ENCODE results near the gene RAI1. TPM values are rescaled to one million over a fixed set of nuclear protein-coding genes. Genes with fewer than 3 reads are reported as not detected.

RAI1 gene
- total and polyA plus RNA-seq, 2 experiments from 2014 or later: 0.87 to 0.89 TPM

GRCh38 chr17:17710728-17711541 is 29.7 kb downstream of the RAI1 start (continued):
- TF ChIP-seq REST (IDR thresholded peaks at IDR 0.05; ENCODE audit: unreplicated experiment): no peak
- 0 out of 2 replicates have a peak, but pooled peaks have one; percentile 14 for TF ChIP-seq CREB1 (CRISPR knock-in tag; IDR thresholded peaks at IDR 0.05; ENCODE audit: low read depth)
- no peak for TF ChIP-seq NANOG (IDR thresholded peaks at IDR 0.05; ENCODE audit: borderline replicate concordance)

- Histone ChIP-seq H3K4me2 (peak overlapping the region; percentile 74), H3K36me3 (ENCODE audit: insufficient read depth) (no peaks in the 10 kb centered on the region), H4K20me1 (replicated peaks; ENCODE audit: insufficient read depth) (no peaks in the 10 kb centered on the region), H2AFZ (peak overlapping the region; percentile 80), H3K27ac (ENCODE audit: low read depth) (no peak overlapping the region), H3K4me1 (ENCODE audit: insufficient read depth) (peaks cover 18% of the 10 kb centered on the region; the same call in 1 of the 2 replicates), H3K27me3 (ENCODE audit: insufficient read depth) (peaks cover 100% of the 10 kb centered on the region), H3F3A (replicated peaks; ENCODE audit: low read depth) (no peaks in the 10 kb centered on the region), H3K4me3 (no peak overlapping the region), H3K79me2 (replicated peaks; ENCODE audit: insufficient read depth) (no peaks in the 10 kb centered on the region), H3K9me2 (ENCODE audit: insufficient read depth) (no peaks in the 10 kb centered on the region)
- H3K4me1 Mint-ChIP-seq: peaks cover 30% of the 10 kb centered on the region
- DNase-seq (ENCODE audit: low spot score): peak; percentile 52
- no peak overlapping the region for H3K4me3 Mint-ChIP-seq
- TF ChIP-seq ETS1 (IDR thresholded peaks at IDR 0.05) (no peak), JUNB (IDR thresholded peaks at IDR 0.05; ENCODE audit: unreplicated experiment) (no peak), CREB1 (CRISPR knock-in tag; IDR thresholded peaks at IDR 0.05; ENCODE audit: low read depth) (no peak)
- no peaks in the 10 kb centered on the region for H3K36me3 Mint-ChIP-seq (ENCODE audit: low read depth)
- H3K27me3 Mint-ChIP-seq (ENCODE audit: insufficient read depth, low read depth, poor library complexity): peaks cover 49% of the 10 kb centered on the region
- peak; percentile 55 for ATAC-seq
- no peaks in the 10 kb centered on the region for H3K9me3 Mint-ChIP-seq
- H3K27ac Mint-ChIP-seq: no peak overlapping the region
Observed at GRCh38 chr17:17711641-17712162, 30.4 kb downstream of the RAI1 start.

- H3K4me2 ChIP-seq: no peak overlapping the region; the same call in 1 of the 2 replicates
- H3F3A ChIP-seq (replicated peaks; ENCODE audit: low read depth): no peaks in the 10 kb centered on the region
- Mint-ChIP-seq H3K36me3 (ENCODE audit: low read depth) (no peaks in the 10 kb centered on the region), H3K4me1 (peaks cover 30% of the 10 kb centered on the region), H3K27ac (no peak overlapping the region), H3K27me3 (ENCODE audit: insufficient read depth, low read depth, poor library complexity) (peaks cover 51% of the 10 kb centered on the region), H3K4me3 (no peak overlapping the region; the same call in 2 of the 3 replicates), H3K9me3 (no peaks in the 10 kb centered on the region)
- H3K9me2 ChIP-seq (ENCODE audit: insufficient read depth): no peaks in the 10 kb centered on the region
- no peak overlapping the region for H2AFZ ChIP-seq
- DNase-seq (ENCODE audit: low spot score) (no peak), ATAC-seq (no peak)
- H3K4me3 ChIP-seq: no peak overlapping the region
- H3K79me2 ChIP-seq (replicated peaks; ENCODE audit: insufficient read depth): no peaks in the 10 kb centered on the region
- no peaks in the 10 kb centered on the region for H3K36me3 ChIP-seq (ENCODE audit: insufficient read depth)
- H4K20me1 ChIP-seq (replicated peaks; ENCODE audit: insufficient read depth): no peaks in the 10 kb centered on the region
- H3K27ac ChIP-seq (ENCODE audit: low read depth): no peak overlapping the region
- H3K27me3 ChIP-seq (ENCODE audit: insufficient read depth): peaks cover 100% of the 10 kb centered on the region
- peaks cover 18% of the 10 kb centered on the region; the same call in 1 of the 2 replicates for H3K4me1 ChIP-seq (ENCODE audit: insufficient read depth)
- TF ChIP-seq EZH2 (IDR thresholded peaks at IDR 0.05; ENCODE audit: low read depth, unreplicated experiment): no peak
- no peak for TF ChIP-seq EZH2phosphoT487 (IDR thresholded peaks at IDR 0.05; ENCODE audit: unreplicated experiment)
- no peak for TF ChIP-seq CREB1 (CRISPR knock-in tag; IDR thresholded peaks at IDR 0.05; ENCODE audit: low read depth)
- no peak for TF ChIP-seq CTCF (conservative IDR thresholded peaks at IDR 0.05; ENCODE audit: low read depth in 2 of 2)
- no peak for TF ChIP-seq ETS1 (IDR thresholded peaks at IDR 0.05)
- no peak for TF ChIP-seq NANOG (IDR thresholded peaks at IDR 0.05; ENCODE audit: borderline replicate concordance)
Observed at GRCh38 chr17:17712268-17712924, 31.1 kb downstream of the RAI1 start.

All from GM23338 (cell line).